ENCODE measurements around the gene WNT4. TPM values are rescaled to one million over a fixed set of nuclear protein-coding genes. Genes with fewer than 3 reads are reported as not detected.

Gene WNT4
- under 0.01 TPM in 1 of 2 replicates, not detected in the other for total RNA-seq

GRCh38 chr1:22143065-22144033 lies at the start of gene WNT4:
TSS of gene WNT4 (minus strand) at chr1:22143097. CDS start at chr1:22142922, 175 bp downstream.

Other genes starting within 250 kb of the WNT4 start
- 123 and 144 TPM in 2 replicates for gene HSPG2, start 205.8 kb downstream of the WNT4 start, total RNA-seq
- not detected in 2 replicates for gene CELA3B, start 166.1 kb downstream of the WNT4 start, total RNA-seq
- not detected in 2 replicates for gene CELA3A, start 141.4 kb downstream of the WNT4 start, total RNA-seq
- gene CDC42, start 90.4 kb downstream of the WNT4 start, total RNA-seq, result 284 and 372 TPM in 2 replicates

All from subcutaneous preadipocyte (primary cell).